Measurements from ENCODE around the gene NUDT19. TPM values are rescaled to one million over a fixed set of nuclear protein-coding genes. Genes with fewer than 3 reads are reported as not detected.

NUDT19 gene
- 3.2 TPM for total RNA-seq (ENCODE audit: unreplicated experiment)
- long read RNA-seq: 0 reads

- H3K27ac Mint-ChIP-seq (ENCODE audit: unreplicated experiment): no peak within 1 kb of the TSS
- H3K9me3 Mint-ChIP-seq (ENCODE audit: unreplicated experiment): peaks cover 6% of the 10 kb centered on the region
- TF ChIP-seq CTCF (IDR thresholded peaks at IDR 0.05; ENCODE audit: partially characterized antibody, unreplicated experiment): no peak
- DNase-seq: peak; percentile 39
- peak within 1 kb of the TSS; percentile 61 for H3K4me3 Mint-ChIP-seq (ENCODE audit: unreplicated experiment)
- peaks cover 3% of the 10 kb centered on the region for H3K4me1 Mint-ChIP-seq (ENCODE audit: low read depth, unreplicated experiment)
- peaks cover 8% of the 10 kb centered on the region for H3K27me3 Mint-ChIP-seq (ENCODE audit: unreplicated experiment)
- peaks cover 6% of the 10 kb centered on the region for H3K36me3 Mint-ChIP-seq (ENCODE audit: unreplicated experiment)
Measured at GRCh38 chr19:32691291-32691951, at the start of gene NUDT19. Gene NUDT19 (plus strand): TSS chr19:32691821. CDS start chr19:32691961, 140 bp downstream.

- Mint-ChIP-seq H3K36me3 (ENCODE audit: unreplicated experiment) (peaks cover 8% of the 10 kb centered on the region), H3K4me3 (ENCODE audit: unreplicated experiment) (no peak overlapping the region), H3K27me3 (ENCODE audit: unreplicated experiment) (no peaks in the 10 kb centered on the region), H3K27ac (ENCODE audit: unreplicated experiment) (no peak overlapping the region), H3K9me3 (ENCODE audit: unreplicated experiment) (no peaks in the 10 kb centered on the region), H3K4me1 (ENCODE audit: low read depth, unreplicated experiment) (peaks cover 3% of the 10 kb centered on the region)
- no peak for DNase-seq
- TF ChIP-seq CTCF (IDR thresholded peaks at IDR 0.05; ENCODE audit: partially characterized antibody, unreplicated experiment): no peak
Measured at GRCh38 chr19:32642771-32643170, 48.9 kb upstream of the NUDT19 start.

- Mint-ChIP-seq H3K4me3 (ENCODE audit: unreplicated experiment) (no peak overlapping the region), H3K4me1 (ENCODE audit: low read depth, unreplicated experiment) (peaks cover 3% of the 10 kb centered on the region), H3K36me3 (ENCODE audit: unreplicated experiment) (no peaks in the 10 kb centered on the region), H3K27me3 (ENCODE audit: unreplicated experiment) (no peaks in the 10 kb centered on the region), H3K27ac (ENCODE audit: unreplicated experiment) (no peak overlapping the region), H3K9me3 (ENCODE audit: unreplicated experiment) (peaks cover 2% of the 10 kb centered on the region)
- DNase-seq: no peak
- no peak for TF ChIP-seq CTCF (IDR thresholded peaks at IDR 0.05; ENCODE audit: partially characterized antibody, unreplicated experiment)
Measured at GRCh38 chr19:32646556-32646955, 45.1 kb upstream of the NUDT19 start.

- H3K27ac Mint-ChIP-seq (ENCODE audit: unreplicated experiment): peak overlapping the region; percentile 94
- no peaks in the 10 kb centered on the region for H3K27me3 Mint-ChIP-seq (ENCODE audit: unreplicated experiment)
- H3K9me3 Mint-ChIP-seq (ENCODE audit: unreplicated experiment): peaks cover 2% of the 10 kb centered on the region
- no peaks in the 10 kb centered on the region for H3K36me3 Mint-ChIP-seq (ENCODE audit: unreplicated experiment)
- peaks cover 5% of the 10 kb centered on the region for H3K4me1 Mint-ChIP-seq (ENCODE audit: low read depth, unreplicated experiment)
- no peak for DNase-seq
- no peak for TF ChIP-seq CTCF (IDR thresholded peaks at IDR 0.05; ENCODE audit: partially characterized antibody, unreplicated experiment)
- H3K4me3 Mint-ChIP-seq (ENCODE audit: unreplicated experiment): no peak overlapping the region
Measured at GRCh38 chr19:32647361-32647760, 44.3 kb upstream of the NUDT19 start.

GRCh38 chr19:32649751-32650150 lies 41.9 kb upstream of the NUDT19 start:
- Mint-ChIP-seq H3K4me1 (ENCODE audit: low read depth, unreplicated experiment) (peaks cover 5% of the 10 kb centered on the region), H3K27ac (ENCODE audit: unreplicated experiment) (no peak overlapping the region), H3K9me3 (ENCODE audit: unreplicated experiment) (peaks cover 2% of the 10 kb centered on the region), H3K27me3 (ENCODE audit: unreplicated experiment) (no peaks in the 10 kb centered on the region), H3K36me3 (ENCODE audit: unreplicated experiment) (no peaks in the 10 kb centered on the region), H3K4me3 (ENCODE audit: unreplicated experiment) (no peak overlapping the region)
- no peak for DNase-seq
- no peak for TF ChIP-seq CTCF (IDR thresholded peaks at IDR 0.05; ENCODE audit: partially characterized antibody, unreplicated experiment)
